OCI-LY1 (cell line): ENCODE results near the gene KCNA5.

Experiments used
- H2AFZ ChIP-seq: fragments of 200-600 bp; sonication (generic), shearing (Covaris generic); 2 replicates; pipeline ENCODE4 v1.6.0; 2014; ENCODE audit warnings: antibody characterized with exemption, mild to moderate bottlenecking, low read length
- H3F3A ChIP-seq: fragments of 200-600 bp; sonication (generic), shearing (Covaris generic); 2 replicates; pipeline ENCODE4 v1.6.0; 2014; ENCODE audit warnings: mild to moderate bottlenecking, antibody characterized with exemption, low read length, moderate library complexity; ENCODE audit not compliant: insufficient read depth
- H3K27ac ChIP-seq: fragments of 200-600 bp; sonication (generic); 2 replicates; pipeline ENCODE4 v1.5.1; 2014; ENCODE audit warnings: low read length, mixed run types, mild to moderate bottlenecking, low read depth; ENCODE audit not compliant: poor library complexity, severe bottlenecking
- H3K27me3 ChIP-seq: fragments of 200-600 bp; sonication (generic); 2 replicates; pipeline ENCODE4 v1.6.0; 2014; ENCODE audit warnings: antibody characterized with exemption, mild to moderate bottlenecking, low read length, moderate library complexity; ENCODE audit not compliant: insufficient read depth
- H3K36me3 ChIP-seq: fragments of 200-600 bp; sonication (generic); 2 replicates; pipeline ENCODE4 v1.6.1; 2014; ENCODE audit warnings: mild to moderate bottlenecking, antibody characterized with exemption, low read length, moderate library complexity, mixed read lengths; ENCODE audit not compliant: insufficient read depth
- H3K4me1 ChIP-seq: fragments of 200-600 bp; sonication (generic); 2 replicates; pipeline ENCODE4 v1.5.1; 2014; ENCODE audit warnings: mild to moderate bottlenecking, low read length, moderate library complexity; ENCODE audit not compliant: insufficient read depth, severe bottlenecking
- H3K4me2 ChIP-seq: fragments of 200-600 bp; sonication (generic), shearing (Covaris generic); 2 replicates; pipeline ENCODE4 v1.6.1; 2014; ENCODE audit warnings: low read length
- H3K4me3 ChIP-seq: fragments of 200-600 bp; sonication (generic); 2 replicates; pipeline ENCODE4 v1.5.1; 2014; ENCODE audit warnings: low read length, low read depth, mild to moderate bottlenecking, mixed read lengths; ENCODE audit not compliant: poor library complexity, severe bottlenecking
- H3K79me2 ChIP-seq: fragments of 200-600 bp; shearing (Covaris generic); 2 replicates; pipeline ENCODE4 v1.6.1; 2016; ENCODE audit warnings: mixed run types, low read length, mixed read lengths; ENCODE audit not compliant: insufficient read depth
- H3K9ac ChIP-seq: fragments of 200-600 bp; sonication (generic), shearing (Covaris generic); 2 replicates; pipeline ENCODE4 v1.6.1; 2014; ENCODE audit warnings: mild to moderate bottlenecking, low read length, mixed read lengths
- H3K9me2 ChIP-seq: fragments of 200-600 bp; sonication (generic), shearing (Covaris generic); 2 replicates; pipeline ENCODE4 v1.6.1; 2014; ENCODE audit warnings: low read depth, mild to moderate bottlenecking, low read length, mixed read lengths
- H3K9me3 ChIP-seq: fragments of 200-600 bp; shearing (Covaris generic); 2 replicates; pipeline ENCODE4 v1.6.1; 2014; ENCODE audit warnings: low read length, mixed read lengths
- H4K20me1 ChIP-seq: fragments of 200-600 bp; sonication (generic), shearing (Covaris generic); 2 replicates; pipeline ENCODE4 v1.6.0; 2016; ENCODE audit warnings: mild to moderate bottlenecking, low read length; ENCODE audit not compliant: insufficient read depth
- CTCF ChIP-seq: fragments of 200-600 bp; sonication (generic), shearing (Covaris generic); IDR thresholded peaks from 2 replicates; pipeline ENCODE4 v1.5.1; 2017; ENCODE audit warnings: mild to moderate bottlenecking, antibody characterized with exemption, low read length, moderate library complexity, mixed read lengths
- EZH2 ChIP-seq: fragments of 200-600 bp; sonication (generic), shearing (Covaris generic); IDR thresholded peaks from 2 replicates; pipeline ENCODE4 v1.8.0; 2017; ENCODE audit warnings: borderline replicate concordance, mixed run types, mild to moderate bottlenecking, antibody characterized with exemption, low read length, moderate library complexity, mixed read lengths

KCNA5 gene

GRCh38 chr12:5043589-5044419 lies at the start of gene KCNA5:
TSS of gene KCNA5 (plus strand) at chr12:5043879. CDS start at chr12:5044148, 269 bp downstream.
- Histone ChIP-seq H3K9ac (no peak within 1 kb of the TSS), H3K27me3 (0 out of 2 replicates have a peak, but pooled peaks cover 3% of the 10 kb centered on the region), H3K27ac (no peak within 1 kb of the TSS), H3K9me3 (no peaks in the 10 kb centered on the region), H3F3A (no peaks in the 10 kb centered on the region), H2AFZ (no peak within 1 kb of the TSS), H3K4me2 (no peak within 1 kb of the TSS), H3K4me1 (no peaks in the 10 kb centered on the region), H4K20me1 (no peaks in the 10 kb centered on the region), H3K4me3 (no peak within 1 kb of the TSS), H3K79me2 (no peaks in the 10 kb centered on the region), H3K9me2 (no peaks in the 10 kb centered on the region), H3K36me3 (no peaks in the 10 kb centered on the region)
- TF ChIP-seq EZH2 (no peak), CTCF (no peak)

- Histone ChIP-seq H3K4me3 (no peak overlapping the region), H3K9me3 (no peaks in the 10 kb centered on the region), H2AFZ (no peak overlapping the region), H3K27ac (no peak overlapping the region), H3K27me3 (no peaks in the 10 kb centered on the region), H4K20me1 (no peaks in the 10 kb centered on the region), H3K79me2 (no peaks in the 10 kb centered on the region), H3K9ac (no peak overlapping the region), H3K36me3 (no peaks in the 10 kb centered on the region), H3K9me2 (no peaks in the 10 kb centered on the region), H3K4me2 (no peak overlapping the region), H3F3A (no peaks in the 10 kb centered on the region), H3K4me1 (no peaks in the 10 kb centered on the region)
- TF ChIP-seq CTCF, result no peak
- TF ChIP-seq EZH2, result no peak
Measured at GRCh38 chr12:4994622-4995021, 49.1 kb upstream of the KCNA5 start.

GRCh38 chr12:4996714-4997113 lies 47.0 kb upstream of the KCNA5 start:
- Histone ChIP-seq H3K27me3 (no peaks in the 10 kb centered on the region), H3K79me2 (no peaks in the 10 kb centered on the region), H4K20me1 (no peaks in the 10 kb centered on the region), H2AFZ (no peak overlapping the region), H3K9me2 (no peaks in the 10 kb centered on the region), H3K27ac (no peak overlapping the region), H3F3A (no peaks in the 10 kb centered on the region), H3K4me1 (no peaks in the 10 kb centered on the region), H3K9ac (no peak overlapping the region), H3K9me3 (no peaks in the 10 kb centered on the region), H3K4me2 (no peak overlapping the region), H3K4me3 (no peak overlapping the region), H3K36me3 (no peaks in the 10 kb centered on the region)
- TF ChIP-seq EZH2 (no peak), CTCF (no peak)
